Activated naive CD4-positive, alpha-beta T cell treated with Interleukin-2 at 50 U/mL for 16 hours (primary cell): ENCODE data around the gene ENSA.
A peak's percentile ranks its signal among the peaks of the same experiment; 100 is the strongest.
"Not testable (repeated sequence)": the region's sequence is repeated elsewhere in the genome, so short reads cannot be mapped to it uniquely, and the experiment has no call there.

Source experiments
- DNase-seq: peaks from one replicate; pipeline ENCODE4 v3.0.0-alpha.2; 2020

ENSA gene

GRCh38 chr1:150629115-150629928 lies at the start of gene ENSA:
Gene ENSA (minus strand): TSS chr1:150629612. CDS start chr1:150629470, 142 bp downstream.
- peak; percentile 96 for DNase-seq

GRCh38 chr1:150678988-150679387 lies 49.6 kb upstream of the ENSA start:
- no peak for DNase-seq

GRCh38 chr1:150674881-150675280 lies 45.5 kb upstream of the ENSA start:
- no peak for DNase-seq

- DNase-seq = no peak
Observed at GRCh38 chr1:150663321-150663720, 33.9 kb upstream of the ENSA start.

GRCh38 chr1:150662811-150663210 lies 33.4 kb upstream of the ENSA start:
- DNase-seq = no peak

GRCh38 chr1:150661156-150661555 lies 31.7 kb upstream of the ENSA start:
- DNase-seq = no peak

GRCh38 chr1:150660584-150660983 lies 31.2 kb upstream of the ENSA start:
- no peak for DNase-seq

GRCh38 chr1:150657064-150657463 lies 27.7 kb upstream of the ENSA start:
- not testable (repeated sequence) for DNase-seq

GRCh38 chr1:150654635-150655034 lies 25.2 kb upstream of the ENSA start:
- DNase-seq = not testable (repeated sequence)

- DNase-seq = no peak
Observed at GRCh38 chr1:150650193-150650592, 20.8 kb upstream of the ENSA start.

GRCh38 chr1:150649441-150650075 lies 20.1 kb upstream of the ENSA start:
- no peak for DNase-seq

- DNase-seq = no peak
Observed at GRCh38 chr1:150642296-150642695, 12.9 kb upstream of the ENSA start.

- DNase-seq = not testable (repeated sequence)
Observed at GRCh38 chr1:150641126-150641815, 11.9 kb upstream of the ENSA start.

GRCh38 chr1:150638430-150638829 lies 9.0 kb upstream of the ENSA start:
- not testable (repeated sequence) for DNase-seq

- DNase-seq = not testable (repeated sequence)
Observed at GRCh38 chr1:150634839-150635622, 5.6 kb upstream of the ENSA start.

GRCh38 chr1:150628766-150629114 lies 672 bp downstream of the ENSA start:
- DNase-seq = no peak

- no peak for DNase-seq
Observed at GRCh38 chr1:150627826-150628410, 1.5 kb downstream of the ENSA start.

GRCh38 chr1:150626150-150626549 lies 3.3 kb downstream of the ENSA start:
- peak; percentile 50 for DNase-seq

GRCh38 chr1:150624546-150624945 lies 4.9 kb downstream of the ENSA start:
- not testable (repeated sequence) for DNase-seq

GRCh38 chr1:150624134-150624533 lies 5.3 kb downstream of the ENSA start:
- not testable (repeated sequence) for DNase-seq

- DNase-seq = no peak
Observed at GRCh38 chr1:150622303-150622975, 7.0 kb downstream of the ENSA start.
